Progenitor cell of endocrine pancreas (in vitro differentiated cells): ENCODE results near the gene MAPT. TPM values are rescaled to one million over a fixed set of nuclear protein-coding genes. Genes with fewer than 3 reads are reported as not detected.

Experiments
- DNase-seq: peaks from one replicate; pipeline ENCODE4 v3.0.0; 2021; ENCODE audit warnings: low spot score; ENCODE audit not compliant: unreplicated experiment
- H3K27ac Mint-ChIP-seq: 2 replicates; pipeline ENCODE4 v1.8.0; 2021; ENCODE audit warnings: mild to moderate bottlenecking, moderate library complexity, mixed read lengths
- H3K27me3 Mint-ChIP-seq: 2 replicates; pipeline ENCODE4 v1.8.0; 2021; ENCODE audit warnings: mixed read lengths
- H3K36me3 Mint-ChIP-seq: 2 replicates; pipeline ENCODE4 v1.8.0; 2022; ENCODE audit warnings: mixed read lengths; ENCODE audit not compliant: insufficient read depth
- H3K4me1 Mint-ChIP-seq: 2 replicates; pipeline ENCODE4 v1.8.0; 2021; ENCODE audit warnings: low read depth, mixed read lengths
- H3K4me3 Mint-ChIP-seq: 2 replicates; pipeline ENCODE4 v1.8.0; 2021; ENCODE audit warnings: low read depth, mild to moderate bottlenecking, moderate library complexity, mixed read lengths
- H3K9me3 Mint-ChIP-seq: 2 replicates; pipeline ENCODE4 v1.8.0; 2021; ENCODE audit warnings: low read depth, mixed read lengths
- CTCF ChIP-seq: fragments of 200-600 bp; sonication (generic); IDR thresholded peaks from one replicate; pipeline ENCODE4 v1.5.0; 2021; ENCODE audit warnings: antibody characterized with exemption, mild to moderate bottlenecking; ENCODE audit not compliant: unreplicated experiment
- total RNA-seq: library from RNA; stranded (reverse); gene quantifications from 2 replicates; pipeline ENCODE4 v1.2.1, GENCODE V29; 2021

Gene MAPT
- total RNA-seq, 1 donor from 2014 or later: 2.5 TPM

- Mint-ChIP-seq H3K4me3 (no peak overlapping the region), H3K9me3 (peaks cover 5% of the 10 kb centered on the region)
Measured at GRCh38 chr17:45967378-45967777, 73.0 kb downstream of the MAPT start.

GRCh38 chr17:45968732-45969131, 74.4 kb downstream of the MAPT start:
- no peaks in the 10 kb centered on the region for H3K4me1 Mint-ChIP-seq
- peaks cover 1% of the 10 kb centered on the region for H3K36me3 Mint-ChIP-seq
- no peak overlapping the region for H3K4me3 Mint-ChIP-seq
- H3K27me3 Mint-ChIP-seq: peaks cover 30% of the 10 kb centered on the region
- no peak for TF ChIP-seq CTCF
- peaks cover 7% of the 10 kb centered on the region for H3K9me3 Mint-ChIP-seq
- H3K27ac Mint-ChIP-seq: no peak overlapping the region
- DNase-seq: no peak

More at GRCh38 chr17:45967378-45967777, 73.0 kb downstream of the MAPT start:
- H3K27me3 Mint-ChIP-seq: peaks cover 29% of the 10 kb centered on the region
- H3K27ac Mint-ChIP-seq: no peak overlapping the region
- no peak for DNase-seq
- peaks cover 7% of the 10 kb centered on the region for H3K4me1 Mint-ChIP-seq
- H3K36me3 Mint-ChIP-seq: peaks cover under 1% of the 10 kb centered on the region
- TF ChIP-seq CTCF: no peak

- TF ChIP-seq CTCF: no peak
Measured at GRCh38 chr17:45969726-45970125, 75.4 kb downstream of the MAPT start.

GRCh38 chr17:45970659-45971058, 76.3 kb downstream of the MAPT start:
- no peak for DNase-seq
- Mint-ChIP-seq H3K4me3 (no peak overlapping the region), H3K27me3 (peaks cover 28% of the 10 kb centered on the region)

More at GRCh38 chr17:45969726-45970125, 75.4 kb downstream of the MAPT start:
- H3K4me1 Mint-ChIP-seq: no peaks in the 10 kb centered on the region
- H3K4me3 Mint-ChIP-seq: no peak overlapping the region
- H3K36me3 Mint-ChIP-seq: peaks cover 1% of the 10 kb centered on the region
- no peak for DNase-seq
- peaks cover 30% of the 10 kb centered on the region for H3K27me3 Mint-ChIP-seq
- no peak overlapping the region for H3K27ac Mint-ChIP-seq
- H3K9me3 Mint-ChIP-seq: peaks cover 7% of the 10 kb centered on the region

GRCh38 chr17:45971698-45972141, 77.4 kb downstream of the MAPT start:
- Mint-ChIP-seq H3K9me3 (peaks cover 7% of the 10 kb centered on the region), H3K4me1 (no peaks in the 10 kb centered on the region), H3K27ac (no peak overlapping the region), H3K36me3 (peaks cover 1% of the 10 kb centered on the region), H3K27me3 (peaks cover 23% of the 10 kb centered on the region), H3K4me3 (no peak overlapping the region)
- no peak for DNase-seq
- TF ChIP-seq CTCF: no peak

More at GRCh38 chr17:45970659-45971058, 76.3 kb downstream of the MAPT start:
- peaks cover 7% of the 10 kb centered on the region for H3K9me3 Mint-ChIP-seq
- H3K27ac Mint-ChIP-seq: no peak overlapping the region
- H3K4me1 Mint-ChIP-seq: no peaks in the 10 kb centered on the region
- H3K36me3 Mint-ChIP-seq: peaks cover 1% of the 10 kb centered on the region
- no peak for TF ChIP-seq CTCF
